ENCODE measurements around the gene ERMARD. TPM values are rescaled to one million over a fixed set of nuclear protein-coding genes. Genes with fewer than 3 reads are reported as not detected.

ERMARD gene
- total RNA-seq, 1 donor from 2014 or later = 32.4 TPM

DNA sequence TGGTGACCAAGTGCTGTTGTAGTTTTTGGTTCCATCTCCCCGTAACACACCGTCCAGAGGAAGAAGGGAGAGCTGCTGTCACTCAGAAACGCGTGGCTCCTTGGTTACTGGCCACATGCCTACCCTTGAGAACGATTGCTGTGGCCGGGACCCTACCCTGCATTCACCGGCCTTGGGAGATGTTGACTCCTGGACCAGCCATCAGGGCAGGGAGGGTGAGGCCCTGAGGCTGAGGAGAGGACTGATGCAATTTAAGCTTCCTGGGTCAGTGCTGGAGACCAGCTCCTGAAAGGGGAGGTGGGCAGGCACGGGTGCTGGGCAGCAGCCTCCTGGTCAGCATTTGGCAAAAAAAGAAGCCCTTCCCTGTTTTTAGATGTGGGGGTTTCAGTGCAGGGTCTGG lies 31.5 kb downstream of the ERMARD start:
- intact Hi-C loops (cut with micrococcal nuclease) = no loop called here

DNA sequence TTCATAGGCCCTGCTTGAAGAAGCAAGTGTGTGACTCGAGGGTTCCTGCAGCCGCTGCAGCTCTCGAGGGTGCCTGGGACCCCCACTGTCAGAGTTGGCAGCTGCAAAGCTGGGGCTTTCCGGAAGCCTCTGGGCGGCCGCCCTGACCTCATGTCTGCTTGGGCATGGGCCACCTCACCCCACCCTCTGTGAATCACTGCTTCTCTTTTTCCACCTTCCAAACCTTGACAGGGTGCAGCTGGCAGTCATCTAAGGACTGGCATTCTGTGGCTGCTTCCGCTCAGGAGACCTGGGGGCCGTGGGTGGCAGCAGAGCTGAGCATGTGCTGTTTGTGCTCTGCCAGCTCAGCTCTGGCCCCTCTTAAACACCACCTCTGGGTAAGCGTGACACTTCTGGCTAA lies 32.0 kb downstream of the ERMARD start:
- intact Hi-C loops (cut with micrococcal nuclease) = no loop called here

- intact Hi-C loops (cut with micrococcal nuclease) = no loop called here
Measured at GRCh38 chr6:169783971-169784820, 32.8 kb downstream of the ERMARD start.

DNA sequence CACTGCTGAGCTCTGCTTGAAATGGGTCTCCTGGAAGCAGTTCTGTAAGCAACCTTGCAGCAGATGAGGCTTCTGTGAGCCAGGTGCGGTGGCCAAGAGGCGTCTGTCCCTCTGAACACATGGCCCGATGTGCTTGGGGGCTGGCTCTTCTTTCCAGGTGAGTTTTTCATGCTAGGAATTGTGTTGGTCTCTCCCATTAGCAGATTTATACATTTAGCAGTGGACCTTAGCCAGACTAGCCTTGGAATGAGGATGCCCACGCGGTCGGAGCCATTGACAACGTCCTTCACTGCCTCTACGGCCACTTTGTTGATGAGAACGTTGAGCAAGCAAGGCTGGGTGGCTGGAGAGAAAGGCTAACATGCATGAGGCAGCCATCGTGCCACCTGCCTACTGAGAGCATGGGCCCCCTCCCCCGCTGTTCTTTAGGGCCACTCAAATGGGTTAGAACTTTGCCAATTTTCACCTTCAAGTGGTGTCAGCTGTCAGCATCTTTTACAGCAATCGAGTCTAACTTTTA lies 33.5 kb downstream of the ERMARD start:
- intact Hi-C loops (cut with micrococcal nuclease) = no loop called here

DNA sequence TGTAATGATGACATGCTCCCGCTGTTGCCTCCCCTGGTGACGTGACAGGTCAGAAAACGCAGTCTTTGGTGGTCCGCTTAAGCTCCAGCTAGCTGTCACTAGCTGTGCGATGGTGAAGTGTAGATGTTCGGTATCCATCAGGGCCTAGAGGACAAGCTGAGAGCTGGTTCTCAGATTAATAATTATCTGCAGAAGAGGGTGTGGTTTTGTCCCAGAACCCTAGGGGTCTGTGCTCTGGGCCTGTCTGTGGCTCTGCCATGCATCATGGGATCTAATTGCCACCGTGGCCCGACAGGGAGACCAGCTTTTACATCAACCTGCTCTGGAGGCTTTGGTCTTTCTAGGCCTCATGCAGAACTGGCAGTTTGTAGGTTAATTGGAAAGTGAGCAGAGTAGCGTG lies 34.1 kb downstream of the ERMARD start:
- intact Hi-C loops (cut with micrococcal nuclease) = no loop called here

- intact Hi-C loops (cut with micrococcal nuclease) = no loop called here
Measured at GRCh38 chr6:169786349-169786748, 34.9 kb downstream of the ERMARD start.

DNA sequence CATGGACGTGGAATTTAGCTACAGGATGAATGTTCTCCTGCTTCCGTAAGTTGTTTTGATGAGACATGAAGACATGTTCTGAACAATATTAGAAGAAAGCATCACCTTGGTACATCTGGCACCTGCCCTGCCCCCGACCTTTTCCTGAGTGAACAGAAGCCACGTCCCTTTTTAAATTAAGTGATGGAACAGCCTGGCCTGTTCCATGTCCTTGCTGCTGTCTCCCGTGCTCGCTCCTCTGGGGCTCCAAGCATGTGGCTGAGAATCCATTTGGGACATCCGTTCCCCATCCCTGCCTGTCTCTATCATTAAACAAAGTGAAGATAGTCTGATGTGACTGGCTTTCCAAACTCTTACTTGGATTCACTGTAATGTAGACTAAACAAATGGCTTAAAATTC lies 36.4 kb downstream of the ERMARD start:
- intact Hi-C loops (cut with micrococcal nuclease) = no loop called here

GRCh38 chr6:169788809-169789145 lies 37.4 kb downstream of the ERMARD start:
- intact Hi-C loops (cut with micrococcal nuclease) = no loop called here

DNA sequence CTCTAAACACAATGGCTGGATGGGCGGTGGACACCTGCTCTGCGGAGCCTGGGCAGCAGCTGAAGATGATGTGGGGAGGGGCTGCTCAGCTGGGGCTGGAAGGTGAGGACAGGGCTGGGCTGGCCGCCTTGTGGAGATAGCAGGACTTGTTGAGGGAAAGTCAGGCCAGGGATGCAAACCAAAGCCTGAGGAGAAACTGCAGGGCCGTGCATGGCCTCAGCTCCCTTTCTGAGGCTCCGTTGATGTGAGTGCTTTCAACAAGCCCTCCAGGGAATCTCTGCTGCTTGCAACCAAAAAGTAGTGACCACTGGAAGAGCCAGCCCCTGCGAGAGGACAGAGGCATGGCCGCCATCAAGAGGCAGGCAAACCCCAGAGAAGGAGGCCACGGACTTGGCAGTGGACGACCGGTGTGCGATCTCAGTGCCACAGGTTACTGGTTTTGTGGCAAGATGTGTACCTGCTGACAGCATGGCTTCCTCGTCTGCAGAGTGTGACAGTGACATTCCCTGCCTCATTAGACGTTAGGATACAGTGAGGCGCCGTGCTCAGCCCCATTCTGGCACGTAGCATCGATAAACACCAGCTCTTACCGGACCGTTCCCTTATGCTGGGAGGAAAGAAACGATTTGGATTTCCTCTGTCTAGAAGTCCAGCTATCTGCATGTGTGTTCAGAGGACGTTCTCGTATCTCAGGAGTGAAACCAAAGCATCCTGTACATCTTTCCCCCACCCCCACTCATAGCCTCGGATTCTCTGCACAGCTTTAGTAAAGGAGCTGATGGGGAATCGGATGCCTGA lies 37.9 kb downstream of the ERMARD start:
- intact Hi-C loops (cut with micrococcal nuclease) = no loop called here

DNA sequence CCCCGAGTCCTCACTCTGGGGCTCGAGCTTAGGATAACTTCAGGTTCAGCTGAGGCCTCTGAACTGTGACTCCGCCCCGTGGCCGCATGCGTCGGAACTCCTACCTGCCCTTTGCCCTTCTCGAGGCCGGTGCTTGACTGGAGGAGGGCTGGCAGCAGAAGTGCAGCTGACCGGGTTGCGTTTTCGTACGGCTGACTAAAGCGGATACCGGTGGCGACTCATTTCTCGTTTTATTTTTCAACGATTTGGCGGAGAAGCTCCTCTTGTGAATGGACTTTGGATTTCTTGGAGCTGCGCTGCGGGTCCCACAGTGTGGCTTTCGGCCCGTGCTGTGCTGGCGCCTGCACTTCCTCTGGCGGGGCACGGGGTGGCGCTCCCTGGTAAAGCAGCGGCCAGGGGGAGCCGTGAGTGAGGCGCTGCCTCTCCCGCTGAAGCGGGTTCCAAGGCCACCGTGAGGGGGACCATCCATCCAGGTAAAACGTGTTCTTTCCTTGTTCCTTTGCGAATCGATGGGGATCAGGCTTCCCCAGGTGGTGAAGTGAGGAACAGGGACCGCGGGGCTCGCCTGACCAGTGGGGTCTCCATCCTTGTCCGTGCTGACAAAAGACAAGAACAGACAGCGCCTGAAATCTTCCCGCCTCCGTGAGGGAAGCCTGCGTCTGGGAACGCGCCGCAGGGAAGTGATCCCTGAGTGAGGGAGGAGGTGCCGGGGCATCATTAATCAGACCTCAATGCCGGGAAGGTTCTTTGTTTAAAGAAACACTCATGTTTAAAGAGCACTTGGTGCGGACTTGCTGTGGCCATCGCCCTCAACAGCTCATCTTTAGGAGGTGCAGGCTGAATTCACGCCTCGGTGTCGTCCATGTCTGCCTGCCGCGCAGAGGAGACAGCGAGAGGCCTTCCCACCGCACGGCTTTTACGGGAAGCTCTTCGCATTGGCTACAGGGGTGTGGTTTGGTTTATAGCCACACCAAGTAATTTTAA lies 38.8 kb downstream of the ERMARD start:
- intact Hi-C loops (cut with micrococcal nuclease) = loop anchor here (1.0 to 5.0 kb wide), 4 partner anchors 502 to 895 kb away; partner anchors contain the start of gene DLL1

GRCh38 chr6:169791721-169792131 lies 40.3 kb downstream of the ERMARD start:
- intact Hi-C loops (cut with micrococcal nuclease) = loop anchor here (5.0 kb wide), 1 partner anchor 501 kb away; the partner anchor contains the start of gene DLL1

GRCh38 chr6:169792306-169793015 lies 41.0 kb downstream of the ERMARD start:
- intact Hi-C loops (cut with micrococcal nuclease) = loop anchor here (5.0 kb wide), 1 partner anchor 500 kb away; the partner anchor contains the start of gene DLL1

GRCh38 chr6:169793408-169793807 lies 42.0 kb downstream of the ERMARD start:
- intact Hi-C loops (cut with micrococcal nuclease) = loop anchor here (5.0 kb wide), 1 partner anchor 499 kb away; the partner anchor contains the start of gene DLL1

GRCh38 chr6:169794317-169795055 lies 43.1 kb downstream of the ERMARD start:
- intact Hi-C loops (cut with micrococcal nuclease) = loop anchor here (5.0 kb wide), 1 partner anchor 498 kb away; the partner anchor contains the start of gene DLL1

GRCh38 chr6:169795196-169795595 lies 43.8 kb downstream of the ERMARD start:
- intact Hi-C loops (cut with micrococcal nuclease) = no loop called here

GRCh38 chr6:169798764-169799473 lies 47.5 kb downstream of the ERMARD start:
- intact Hi-C loops (cut with micrococcal nuclease) = no loop called here

DNA sequence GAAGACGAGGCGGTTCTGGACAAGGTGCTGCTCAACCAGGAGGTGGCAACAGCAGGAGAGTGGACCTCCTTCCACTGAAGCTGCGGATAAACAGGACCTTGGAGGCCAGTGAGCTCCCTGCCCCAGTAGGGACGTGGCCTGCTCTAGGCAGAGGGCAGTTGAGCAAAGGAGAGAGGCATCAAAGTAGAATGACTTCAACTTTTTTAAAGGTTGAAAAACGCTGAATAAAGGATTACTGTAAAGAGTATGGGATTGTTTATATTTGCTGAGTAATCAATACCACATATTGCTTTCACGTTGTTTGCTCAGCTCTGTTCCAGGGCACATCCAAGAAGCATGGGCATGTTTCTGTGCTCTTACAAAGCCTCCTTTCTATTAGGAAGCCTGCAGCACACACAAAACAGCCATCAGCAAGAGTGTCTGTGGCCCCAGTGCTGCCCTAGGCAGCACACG lies 48.1 kb downstream of the ERMARD start:
- intact Hi-C loops (cut with micrococcal nuclease) = no loop called here

GRCh38 chr6:169800116-169800667 lies 48.8 kb downstream of the ERMARD start:
- intact Hi-C loops (cut with micrococcal nuclease) = no loop called here
